Measurements from ENCODE around the gene MAPKAPK2.
"Not testable (repeated sequence)": the region's sequence is repeated elsewhere in the genome, so short reads cannot be mapped to it uniquely, and the experiment has no call there.

Gene MAPKAPK2

DNA sequence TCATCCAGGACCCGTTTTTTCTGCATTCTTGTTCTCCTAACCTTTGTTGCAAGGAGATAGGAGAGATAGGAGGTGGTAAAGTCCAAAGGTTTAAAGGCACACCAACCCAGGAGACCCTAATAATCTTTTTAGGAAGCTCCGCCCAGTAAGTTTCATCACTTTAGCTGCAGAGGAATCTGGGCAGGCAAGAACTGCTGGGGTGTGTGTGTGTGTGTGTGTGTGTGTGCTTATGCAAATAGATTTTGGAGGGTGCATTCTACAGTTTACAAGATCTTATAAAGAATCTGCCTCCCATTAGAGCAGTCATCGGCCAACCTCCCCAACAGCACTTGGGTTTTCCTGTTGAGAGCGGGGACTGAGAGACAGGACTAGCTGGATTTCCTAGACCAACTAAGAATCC is 91.5 kb downstream of the MAPKAPK2 start:
- no peak for FAIRE-seq

DNA sequence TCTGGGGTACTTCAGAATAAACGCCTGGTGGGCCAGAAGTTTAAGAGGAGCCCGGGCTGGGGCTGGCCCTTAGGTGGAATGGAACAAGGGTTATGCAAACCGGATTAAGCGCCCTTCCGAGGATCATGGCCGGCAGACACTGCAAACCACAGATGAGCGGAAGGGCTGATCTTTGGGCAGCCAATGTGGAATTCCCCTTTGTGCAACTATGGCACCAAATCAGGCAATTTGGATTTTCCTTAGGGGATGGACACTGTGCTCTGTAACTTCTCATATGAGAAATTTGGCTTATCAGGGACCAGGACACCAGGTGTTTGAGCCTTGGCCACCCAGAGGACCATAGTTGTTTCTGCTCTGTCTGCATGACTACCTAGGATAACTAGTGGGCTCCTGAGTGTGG is 93.3 kb downstream of the MAPKAPK2 start:
- no peak for FAIRE-seq
- TF ChIP-seq, protein P1, sequence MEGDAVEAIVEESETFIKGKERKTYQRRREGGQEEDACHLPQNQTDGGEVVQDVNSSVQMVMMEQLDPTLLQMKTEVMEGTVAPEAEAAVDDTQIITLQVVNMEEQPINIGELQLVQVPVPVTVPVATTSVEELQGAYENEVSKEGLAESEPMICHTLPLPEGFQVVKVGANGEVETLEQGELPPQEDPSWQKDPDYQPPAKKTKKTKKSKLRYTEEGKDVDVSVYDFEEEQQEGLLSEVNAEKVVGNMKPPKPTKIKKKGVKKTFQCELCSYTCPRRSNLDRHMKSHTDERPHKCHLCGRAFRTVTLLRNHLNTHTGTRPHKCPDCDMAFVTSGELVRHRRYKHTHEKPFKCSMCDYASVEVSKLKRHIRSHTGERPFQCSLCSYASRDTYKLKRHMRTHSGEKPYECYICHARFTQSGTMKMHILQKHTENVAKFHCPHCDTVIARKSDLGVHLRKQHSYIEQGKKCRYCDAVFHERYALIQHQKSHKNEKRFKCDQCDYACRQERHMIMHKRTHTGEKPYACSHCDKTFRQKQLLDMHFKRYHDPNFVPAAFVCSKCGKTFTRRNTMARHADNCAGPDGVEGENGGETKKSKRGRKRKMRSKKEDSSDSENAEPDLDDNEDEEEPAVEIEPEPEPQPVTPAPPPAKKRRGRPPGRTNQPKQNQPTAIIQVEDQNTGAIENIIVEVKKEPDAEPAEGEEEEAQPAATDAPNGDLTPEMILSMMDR (IDR thresholded peaks at IDR 0.05; ENCODE audit: insufficient read depth, missing control alignments): no peak
- DNase-seq (ENCODE audit: insufficient read length, low spot score): no peak

More for the DNA sequence above, 91.5 kb downstream of the MAPKAPK2 start:
- TF ChIP-seq, protein P1 (IDR thresholded peaks at IDR 0.05; ENCODE audit: insufficient read depth, missing control alignments): no peak
- DNase-seq (ENCODE audit: insufficient read length, low spot score): no peak

DNA sequence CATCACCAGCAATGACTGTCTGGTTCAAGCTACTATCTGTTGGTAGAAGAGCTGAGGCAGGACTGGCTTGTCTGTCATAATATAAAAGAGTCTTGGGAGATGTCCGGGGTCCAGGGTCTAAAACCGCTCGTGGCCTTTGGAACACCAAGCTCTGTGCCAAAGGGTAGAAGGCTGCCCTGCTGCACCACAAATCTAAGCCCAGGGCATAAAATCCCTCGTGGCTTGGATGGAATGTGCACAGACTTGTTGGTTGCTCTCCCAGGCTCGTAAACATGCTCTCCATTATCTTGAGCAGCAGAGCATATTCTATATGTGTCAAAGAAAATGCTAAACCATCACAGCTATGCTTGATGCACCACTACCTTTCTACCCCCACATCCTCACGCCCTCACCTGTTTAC is 94.2 kb downstream of the MAPKAPK2 start:
- not testable (repeated sequence) for FAIRE-seq; DNase-seq (ENCODE audit: insufficient read length, low spot score)

DNA sequence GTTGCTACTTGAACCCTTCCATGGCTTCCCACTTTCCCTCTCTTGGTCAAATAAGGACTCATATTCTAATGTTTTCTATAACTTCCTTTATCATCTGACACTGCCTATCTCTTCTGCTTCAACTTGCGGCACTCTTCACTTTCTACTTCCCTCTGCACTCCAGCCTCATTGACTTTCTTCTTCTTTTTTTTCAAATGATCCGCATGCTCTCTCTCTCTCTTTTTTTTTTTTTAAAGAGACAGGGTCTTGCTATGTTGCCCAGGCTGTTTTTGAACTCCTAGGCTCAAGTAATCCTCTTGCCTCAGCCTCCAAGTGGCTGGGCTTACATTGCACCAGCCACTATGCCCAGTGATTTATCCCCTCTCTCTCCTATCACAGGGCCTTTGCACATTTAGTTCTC is 94.9 kb downstream of the MAPKAPK2 start:
- DNase-seq (ENCODE audit: insufficient read length, low spot score) (no peak), FAIRE-seq (no peak)
- TF ChIP-seq, protein P1 (IDR thresholded peaks at IDR 0.05; ENCODE audit: insufficient read depth, missing control alignments): no peak

DNA sequence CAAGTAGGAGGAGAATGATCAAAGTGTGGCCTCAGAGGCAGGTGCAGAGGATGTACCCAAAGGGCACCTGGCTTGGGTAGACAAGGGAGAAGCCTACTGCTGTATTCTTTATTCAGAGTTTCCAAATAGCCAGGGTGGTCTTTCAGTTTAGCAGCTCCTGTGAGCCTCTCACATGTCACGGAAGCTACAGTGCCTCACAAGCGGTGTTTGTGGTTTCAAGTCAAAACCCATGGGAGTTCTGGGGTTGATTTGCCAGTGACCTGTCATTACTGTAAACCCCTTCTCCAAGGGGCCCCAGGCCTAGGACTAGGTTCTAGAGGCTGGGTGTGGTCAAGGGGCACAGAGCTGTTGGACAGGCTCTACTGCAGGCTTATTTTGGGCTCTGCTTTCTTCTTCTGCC is 97.7 kb downstream of the MAPKAPK2 start:
- DNase-seq (ENCODE audit: insufficient read length, low spot score): no peak
- TF ChIP-seq, protein P1 (IDR thresholded peaks at IDR 0.05; ENCODE audit: insufficient read depth, missing control alignments): no peak
- FAIRE-seq: no peak

DNA sequence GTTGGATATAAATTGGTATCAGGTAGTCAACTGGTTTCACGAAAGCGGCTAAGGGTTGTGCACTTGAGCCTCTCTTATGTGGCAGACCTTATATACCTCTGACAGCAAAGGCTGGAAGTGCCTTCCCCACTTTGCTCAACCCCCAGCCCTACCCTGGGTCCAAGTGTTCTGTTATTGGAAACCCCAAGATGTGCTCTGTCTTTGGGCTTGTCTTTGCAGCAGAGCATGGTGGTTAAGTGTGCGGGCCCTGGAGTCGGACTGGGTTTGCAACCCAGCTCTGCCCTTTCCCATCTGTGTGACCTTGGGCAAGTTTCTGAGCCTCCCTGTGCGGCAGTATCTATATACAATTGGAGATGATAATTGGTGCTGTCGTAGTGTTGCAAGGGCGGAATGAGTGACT is 98.8 kb downstream of the MAPKAPK2 start:
- FAIRE-seq (no peak), DNase-seq (ENCODE audit: insufficient read length, low spot score) (no peak)
- TF ChIP-seq, protein P1 (IDR thresholded peaks at IDR 0.05; ENCODE audit: insufficient read depth, missing control alignments): no peak

Measured in D721Med (cell line).